HepG2 (cell line): Measurements from ENCODE around the gene CEP78. TPM values are rescaled to one million over a fixed set of nuclear protein-coding genes. Genes with fewer than 3 reads are reported as not detected.

ENCODE experiments used
- ATAC-seq: fragments of 200-7000 bp; cut with Tn5 transposase; 3 replicates; pipeline ENCODE4 v1.9.1; 2020; ENCODE audit warnings: mild to moderate bottlenecking, moderate library complexity
- BruUV-seq: library from RNA; stranded (reverse); fragments of 400-500 nt; replicated peaks from 2 replicates; lab custom pipeline; 2021; lab: Mats Ljungman, UMichigan
- CTCF ChIA-PET: fragments of 300-600 bp; formaldehyde crosslinking; extraction: SDS; loops from one replicate; lab custom pipeline; 2021; ENCODE audit warnings: low total read pairs, inconsistent platforms, low intra/inter-chr PET ratio; lab: Yijun Ruan, JAX
- POLR2A ChIA-PET: fragments of 350-600 bp; sonication (Branson Sonifier 250); formaldehyde crosslinking; loops from one replicate; lab custom pipeline; 2020; ENCODE audit warnings: antibody characterized with exemption, inconsistent platforms; lab: Yijun Ruan, JAX
- DNase-seq: peaks from one replicate; pipeline ENCODE4 v3.0.0-alpha.2; 2015; ENCODE audit warnings: low spot score
- FAIRE-seq: peaks from 3 replicates; lab custom pipeline; 2011; peaks lifted over from hg19 to GRCh38; lab: Jason Lieb, UNC
- H2AFZ ChIP-seq: one replicate; pipeline ENCODE4 v1.6.1; 2011; ENCODE audit warnings: low read length, inconsistent platforms
- H3K27ac ChIP-seq: fragments of 300-600 bp; 3 replicates; pipeline ENCODE4 v1.8.0; 2011; ENCODE audit warnings: mixed run types, mild to moderate bottlenecking, mixed read lengths, low read length, inconsistent platforms; ENCODE audit not compliant: insufficient read depth; ENCODE audit errors: extremely low read length
- H3K27me3 ChIP-seq, 2 experiments: fragments of 200-600 bp in 1 of 2; 2 replicates in 1 of 2; 3 replicates in 1 of 2; pipeline versions ENCODE4 v1.6.0 to v1.8.0; 2011; ENCODE audit warnings: low read length in 2 of 2, mild to moderate bottlenecking in 2 of 2, moderate library complexity in 2 of 2, inconsistent platforms in 1 of 2; ENCODE audit not compliant: insufficient read depth in 2 of 2, control insufficient read depth in 1 of 2
- H3K36me3 ChIP-seq, 2 experiments: fragments of 200-600 bp in 1 of 2; replicated peaks in 1 of 2; 2 replicates in 1 of 2; 3 replicates in 1 of 2; pipeline versions ENCODE4 v1.5.1 to v1.8.0; 2011; ENCODE audit warnings: low read length in 2 of 2, inconsistent platforms in 1 of 2; ENCODE audit not compliant: insufficient read depth in 2 of 2, control insufficient read depth in 1 of 2
- H3K4me1 ChIP-seq: 2 replicates; pipeline ENCODE4 v1.5.1; 2012; ENCODE audit warnings: low read length, inconsistent platforms; ENCODE audit not compliant: insufficient read depth
- H3K4me2 ChIP-seq: 2 replicates; pipeline ENCODE4 v1.6.0; 2011; ENCODE audit warnings: low read depth, low read length, inconsistent platforms
- H3K4me3 ChIP-seq, 3 experiments: fragments of 200-600 bp in 1 of 3; sonication (generic), shearing (Covaris generic) in 1 of 3; replicated peaks in 1 of 3; 2 replicates each; pipeline ENCODE4 v1.5.1; 2011 to 2016; ENCODE audit warnings: low read length in 3 of 3, inconsistent platforms in 2 of 3, low read depth in 2 of 3, mild to moderate bottlenecking in 2 of 3, control low read depth in 1 of 3, mixed read lengths in 1 of 3; ENCODE audit not compliant: insufficient read depth in 1 of 3
- H3K79me2 ChIP-seq: one replicate; pipeline ENCODE4 v1.6.1; 2011; ENCODE audit warnings: low read length, inconsistent platforms; ENCODE audit not compliant: insufficient read depth
- H3K9ac ChIP-seq: 2 replicates; pipeline ENCODE4 v1.6.0; 2011; ENCODE audit warnings: mild to moderate bottlenecking, low read depth, low read length, inconsistent platforms; ENCODE audit not compliant: insufficient read depth
- H3K9me3 ChIP-seq: 2 replicates; pipeline ENCODE4 v1.5.1; 2012; ENCODE audit warnings: mild to moderate bottlenecking, low read length
- H4K20me1 ChIP-seq: 2 replicates; pipeline ENCODE4 v1.6.0; 2011; ENCODE audit warnings: inconsistent platforms, mild to moderate bottlenecking, low read length, moderate library complexity; ENCODE audit not compliant: insufficient read depth
- BRCA1 ChIP-seq: sonication (generic); formaldehyde crosslinking; IDR thresholded peaks from 2 replicates; pipeline ENCODE4 v1.4.0; 2020; ENCODE audit warnings: missing genetic modification reagents
- ELF4 ChIP-seq: sonication (generic); formaldehyde crosslinking; IDR thresholded peaks from 2 replicates; pipeline ENCODE4 v1.5.0; 2020; ENCODE audit warnings: missing genetic modification reagents, mild to moderate bottlenecking, moderate library complexity, borderline replicate concordance
- ETV5 ChIP-seq: IDR thresholded peaks from 2 replicates; pipeline ENCODE4 v1.6.1; 2018; ENCODE audit warnings: missing biosample characterization, missing genetic modification reagents, inconsistent platforms, borderline replicate concordance
- HMG20A ChIP-seq: IDR thresholded peaks from 2 replicates; pipeline ENCODE4 v1.6.1; 2016; ENCODE audit warnings: borderline replicate concordance
- PTBP1 ChIP-seq: fragments of 200-400 bp; formaldehyde crosslinking; IDR thresholded peaks from 2 replicates; pipeline ENCODE4 v1.6.1; 2018; ENCODE audit warnings: low read length, low read depth; ENCODE audit not compliant: poor library complexity, severe bottlenecking
- RBFOX2 ChIP-seq: fragments of 200-400 bp; formaldehyde crosslinking; IDR thresholded peaks from 2 replicates; pipeline ENCODE4 v1.6.1; 2017; ENCODE audit warnings: low read depth, mild to moderate bottlenecking, low read length
- RBM22 ChIP-seq: fragments of 200-400 bp; formaldehyde crosslinking; optimal IDR thresholded peaks from 2 replicates; pipeline ENCODE3; 2017; ENCODE audit warnings: mild to moderate bottlenecking, low read length, moderate library complexity
- SRF ChIP-seq: IDR thresholded peaks from 2 replicates; pipeline ENCODE4 v1.6.1; 2011; ENCODE audit warnings: mild to moderate bottlenecking, low read depth, low read length, moderate library complexity
- SYNCRIP ChIP-seq: fragments of 200-400 bp; formaldehyde crosslinking; IDR thresholded peaks from 2 replicates; pipeline ENCODE4 v1.6.1; 2018; ENCODE audit warnings: mild to moderate bottlenecking, low read depth, low read length; ENCODE audit not compliant: insufficient read depth
- TMF1 ChIP-seq: sonication (generic); formaldehyde crosslinking; IDR thresholded peaks from 2 replicates; pipeline ENCODE4 v1.8.1; 2022; ENCODE audit warnings: low read depth, missing genetic modification reagents
- ZFYVE20 ChIP-seq: sonication (generic); formaldehyde crosslinking; IDR thresholded peaks from 2 replicates; pipeline ENCODE4 v1.8.0; 2023; ENCODE audit warnings: low read depth, mild to moderate bottlenecking, moderate library complexity, missing genetic modification reagents, borderline replicate concordance
- ZNF121 ChIP-seq: sonication (generic); formaldehyde crosslinking; IDR thresholded peaks from 2 replicates; pipeline ENCODE4 v1.5.0; 2020; ENCODE audit warnings: mild to moderate bottlenecking, missing genetic modification reagents
- ZNF180 ChIP-seq: sonication (generic); formaldehyde crosslinking; IDR thresholded peaks from 2 replicates; pipeline ENCODE4 v1.4.0; 2020; ENCODE audit warnings: low read depth, missing genetic modification reagents, borderline replicate concordance
- ZNF432 ChIP-seq: sonication (generic); formaldehyde crosslinking; IDR thresholded peaks from 2 replicates; pipeline ENCODE4 v1.5.0; 2020; ENCODE audit warnings: missing genetic modification reagents, mild to moderate bottlenecking, borderline replicate concordance
- ZNF790 ChIP-seq: sonication (generic); formaldehyde crosslinking; IDR thresholded peaks from 2 replicates; pipeline ENCODE4 v1.8.0; 2022; ENCODE audit warnings: missing genetic modification reagents, mild to moderate bottlenecking, borderline replicate concordance
- WGBS: methylation state at CpG from one replicate; pipeline ENCODE4 v1.1.6; 2017; ENCODE audit warnings: low lambda C conversion rate; 5-methylcytosine and 5-hydroxymethylcytosine counted together
- in situ Hi-C: cut with HindIII; loops from 2 replicates; pipeline ENCODE4 v1.10.0; 2017; ENCODE audit warnings: low pct_unique_long_range_greater_than_20kb; ENCODE audit not compliant: extremely low pct_ligation_motif_present
- intact Hi-C: fragments of 100-400 bp; cut with micrococcal nuclease; formaldehyde crosslinking; loops from one replicate; pipeline ENCODE4 v1.10.0; 2022; ENCODE audit not compliant: unreplicated experiment
- polyA plus RNA-seq, 8 experiments: library from polyadenylated mRNA; depleted of rRNA in 3 of 8; stranded (reverse) in 7 of 8; unstranded in 1 of 8; fragments of >200 nt; fragmentation: Illumina TruSeq in 4 of 8; extraction: Trizol in 4 of 8; gene quantifications; 2 replicates each; pipeline versions ENCODE4 v1.2.1 to v1.2.3, GENCODE V29; 2011 to 2016; ENCODE audit warnings: low read depth in 4 of 8, missing spikeins in 1 of 8, mixed read lengths in 1 of 8; ENCODE audit not compliant: insufficient read depth in 1 of 8
- total RNA-seq, 5 experiments: library from RNA; depleted of rRNA; stranded (reverse); fragments of >200 nt; fragmentation: Illumina TruSeq; extraction: Trizol; gene quantifications; 2 replicates each; pipeline ENCODE4 v1.2.3, GENCODE V29; 2016; ENCODE audit warnings: low read depth in 1 of 5
- TF ChIP-seq, protein P1 (sequence below): sonication (generic); formaldehyde crosslinking; IDR thresholded peaks from 2 replicates; pipeline ENCODE4 v1.4.0; 2020; ENCODE audit warnings: missing genetic modification reagents
- TF ChIP-seq, protein P2 (sequence below): sonication (generic); formaldehyde crosslinking; IDR thresholded peaks from 2 replicates; pipeline ENCODE4 v1.4.0; 2020; ENCODE audit warnings: low read depth, missing genetic modification reagents

The CEP78 gene
- total and polyA plus RNA-seq, 2 of the 13 experiments (the other 11 are each of a cell fraction or from before 2014, with no cell fraction given): 5.1 to 30.8 TPM

DNA sequence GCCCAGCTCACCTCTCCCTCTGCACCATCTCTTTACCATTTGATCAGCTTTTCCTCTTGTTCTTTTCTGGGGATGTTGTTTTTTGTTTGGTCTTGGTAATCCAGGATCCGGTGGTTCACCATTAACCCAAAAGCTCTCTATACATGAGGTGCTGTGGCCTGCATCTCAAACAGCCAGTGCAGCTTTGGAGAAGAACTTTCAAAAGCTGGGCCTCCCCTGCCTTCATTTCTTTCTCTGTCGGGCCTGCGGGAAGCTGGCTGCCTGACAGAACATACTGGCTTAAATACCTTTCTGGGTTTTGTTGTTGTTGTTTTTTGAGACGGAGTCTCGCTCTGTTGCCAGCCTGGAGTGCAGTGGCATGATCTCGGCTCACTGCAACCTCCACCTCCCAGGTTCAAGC lies 73.2 kb downstream of the CEP78 start:
- no peak overlapping the region for H3K9ac ChIP-seq
- no peak for TF ChIP-seq SRF
- no peak for TF ChIP-seq ELF4
- TF ChIP-seq ZFYVE20 (CRISPR knock-in tag): no peak
- TF ChIP-seq, protein P1, sequence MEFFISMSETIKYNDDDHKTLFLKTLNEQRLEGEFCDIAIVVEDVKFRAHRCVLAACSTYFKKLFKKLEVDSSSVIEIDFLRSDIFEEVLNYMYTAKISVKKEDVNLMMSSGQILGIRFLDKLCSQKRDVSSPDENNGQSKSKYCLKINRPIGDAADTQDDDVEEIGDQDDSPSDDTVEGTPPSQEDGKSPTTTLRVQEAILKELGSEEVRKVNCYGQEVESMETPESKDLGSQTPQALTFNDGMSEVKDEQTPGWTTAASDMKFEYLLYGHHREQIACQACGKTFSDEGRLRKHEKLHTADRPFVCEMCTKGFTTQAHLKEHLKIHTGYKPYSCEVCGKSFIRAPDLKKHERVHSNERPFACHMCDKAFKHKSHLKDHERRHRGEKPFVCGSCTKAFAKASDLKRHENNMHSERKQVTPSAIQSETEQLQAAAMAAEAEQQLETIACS: no peak
- TF ChIP-seq HMG20A (CRISPR knock-in tag): no peak
- TF ChIP-seq ETV5: no peak
- TF ChIP-seq ZNF790: no peak
- TF ChIP-seq RBM22: peak; percentile 28
- TF ChIP-seq RBFOX2: 0 out of 2 replicates have a peak, but pooled peaks have one; percentile 22
- no peak for TF ChIP-seq ZNF180 (CRISPR knock-in tag)
- TF ChIP-seq BRCA1 (CRISPR knock-in tag): no peak
- TF ChIP-seq PTBP1: no peak
- TF ChIP-seq ZNF432 (CRISPR knock-in tag): no peak
- no peak for TF ChIP-seq SYNCRIP
- no peak for TF ChIP-seq TMF1 (CRISPR knock-in tag)
- TF ChIP-seq, protein P2, sequence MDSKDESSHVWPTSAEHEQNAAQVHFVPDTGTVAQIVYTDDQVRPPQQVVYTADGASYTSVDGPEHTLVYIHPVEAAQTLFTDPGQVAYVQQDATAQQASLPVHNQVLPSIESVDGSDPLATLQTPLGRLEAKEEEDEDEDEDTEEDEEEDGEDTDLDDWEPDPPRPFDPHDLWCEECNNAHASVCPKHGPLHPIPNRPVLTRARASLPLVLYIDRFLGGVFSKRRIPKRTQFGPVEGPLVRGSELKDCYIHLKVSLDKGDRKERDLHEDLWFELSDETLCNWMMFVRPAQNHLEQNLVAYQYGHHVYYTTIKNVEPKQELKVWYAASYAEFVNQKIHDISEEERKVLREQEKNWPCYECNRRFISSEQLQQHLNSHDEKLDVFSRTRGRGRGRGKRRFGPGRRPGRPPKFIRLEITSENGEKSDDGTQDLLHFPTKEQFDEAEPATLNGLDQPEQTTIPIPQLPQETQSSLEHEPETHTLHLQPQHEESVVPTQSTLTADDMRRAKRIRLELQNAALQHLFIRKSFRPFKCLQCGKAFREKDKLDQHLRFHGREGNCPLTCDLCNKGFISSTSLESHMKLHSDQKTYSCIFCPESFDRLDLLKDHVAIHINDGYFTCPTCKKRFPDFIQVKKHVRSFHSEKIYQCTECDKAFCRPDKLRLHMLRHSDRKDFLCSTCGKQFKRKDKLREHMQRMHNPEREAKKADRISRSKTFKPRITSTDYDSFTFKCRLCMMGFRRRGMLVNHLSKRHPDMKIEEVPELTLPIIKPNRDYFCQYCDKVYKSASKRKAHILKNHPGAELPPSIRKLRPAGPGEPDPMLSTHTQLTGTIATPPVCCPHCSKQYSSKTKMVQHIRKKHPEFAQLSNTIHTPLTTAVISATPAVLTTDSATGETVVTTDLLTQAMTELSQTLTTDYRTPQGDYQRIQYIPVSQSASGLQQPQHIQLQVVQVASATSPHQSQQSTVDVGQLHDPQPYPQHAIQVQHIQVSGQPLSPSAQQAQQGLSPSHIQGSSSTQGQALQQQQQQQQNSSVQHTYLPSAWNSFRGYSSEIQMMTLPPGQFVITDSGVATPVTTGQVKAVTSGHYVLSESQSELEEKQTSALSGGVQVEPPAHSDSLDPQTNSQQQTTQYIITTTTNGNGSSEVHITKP (CRISPR knock-in tag): no peak
- no peak for TF ChIP-seq ZNF121 (CRISPR knock-in tag)
- DNase-seq: no peak
- no peak overlapping the region for H3K4me3 ChIP-seq
- no peak for FAIRE-seq
- intact Hi-C loops (no loop called here), in situ Hi-C loops (no loop called here)
- no peak overlapping the region for H3K27ac ChIP-seq
- POLR2A ChIA-PET: interaction anchor here (0.7 to 9.3 kb wide), 2 partner anchors 9 to 13 kb away, joined by 4 to 76 read pairs; partner anchors contain the start of gene PSAT1
- BruUV-seq: no TSS peak
- H2AFZ ChIP-seq: no peak overlapping the region
- H3K9me3 ChIP-seq: no peaks in the 10 kb centered on the region
- WGBS: 97% methylated on average over 6 of the region's 6 CpGs
- H3K79me2 ChIP-seq: peaks cover 19% of the 10 kb centered on the region
- H3K36me3 ChIP-seq: peaks cover 44 to 93% of the 10 kb centered on the region in 2 experiments
- H3K27me3 ChIP-seq: no peaks in the 10 kb centered on the region
- H3K4me2 ChIP-seq: no peak overlapping the region
- peaks cover 27% of the 10 kb centered on the region for H4K20me1 ChIP-seq
- no peak for ATAC-seq
- CTCF ChIA-PET: no interaction called here
- H3K4me1 ChIP-seq: peaks cover 3% of the 10 kb centered on the region
